K562 (cell line): ENCODE data around the gene STIL. TPM values are rescaled to one million over a fixed set of nuclear protein-coding genes. Genes with fewer than 3 reads are reported as not detected.

ENCODE experiments used
- CCNT2 ChIP-seq: IDR thresholded peaks from 2 replicates; pipeline ENCODE4 v1.6.1; 2011; ENCODE audit warnings: borderline replicate concordance, low read depth, mild to moderate bottlenecking, moderate library complexity, mixed read lengths, low read length; ENCODE audit not compliant: insufficient read length; ENCODE audit errors: extremely low read depth
- HMGXB4 ChIP-seq: sonication (generic); formaldehyde crosslinking; IDR thresholded peaks from 2 replicates; pipeline ENCODE4 v1.8.1; 2023; ENCODE audit warnings: mild to moderate bottlenecking, missing genetic modification reagents
- LEF1 ChIP-seq: fragments of 450-650 bp; IDR thresholded peaks from 2 replicates; pipeline ENCODE4 v1.6.1; 2016; ENCODE audit warnings: mild to moderate bottlenecking
- ZBTB11 ChIP-seq, 3 experiments: fragments of 200-800 bp in 1 of 3; fragments of 250-450 bp in 1 of 3; fragments of 450-650 bp in 1 of 3; sonication (Bioruptor Pico) in 1 of 3; sonication (Bioruptor generic) in 1 of 3; formaldehyde crosslinking in 1 of 3; IDR thresholded peaks; 2 replicates each; pipeline versions ENCODE4 v1.6.1 to v1.8.0; 2016 to 2022; ENCODE audit warnings: mild to moderate bottlenecking in 2 of 3, missing genetic modification characterization in 2 of 3, missing compliant biosample characterization in 1 of 3, moderate library complexity in 1 of 3
- ZBTB40 ChIP-seq, 2 experiments: fragments of 450-650 bp in 1 of 2; sonication (generic) in 1 of 2; formaldehyde crosslinking in 1 of 2; IDR thresholded peaks; 2 replicates each; pipeline versions ENCODE4 v1.7.1 to v1.9.0; 2016 to 2022; ENCODE audit warnings: inconsistent platforms in 1 of 2, mild to moderate bottlenecking in 1 of 2, missing genetic modification reagents in 1 of 2
- ZBTB43 ChIP-seq: sonication (generic); formaldehyde crosslinking; IDR thresholded peaks from 2 replicates; pipeline ENCODE4 v1.8.0; 2023; ENCODE audit warnings: mild to moderate bottlenecking, missing genetic modification reagents
- ZNF436 ChIP-seq: fragments of 250-450, 450-650 bp; sonication (Bioruptor Pico); formaldehyde crosslinking; IDR thresholded peaks from 2 replicates; pipeline ENCODE4 v1.7.0; 2020; ENCODE audit warnings: mild to moderate bottlenecking
- polyA plus RNA-seq, 8 experiments: library from polyadenylated mRNA; depleted of rRNA in 4 of 8; stranded (reverse) in 5 of 8; unstranded in 3 of 8; fragments of >200 nt; fragmentation: Nextera tagmentation in 2 of 8; fragmentation: Illumina TruSeq in 1 of 8; extraction: Ambion mirVana in 2 of 8; extraction: Trizol in 1 of 8; gene quantifications; 2 replicates each; pipeline versions ENCODE4 v1.2.1 to v1.2.3, GENCODE V29; 2011 to 2014; ENCODE audit warnings: inconsistent platforms in 1 of 8, missing spikeins in 1 of 8
- total RNA-seq, 7 experiments: library from RNA; depleted of rRNA in 6 of 7; stranded (reverse); fragments of >200 nt in 6 of 7; fragmentation: Illumina TruSeq in 2 of 7; extraction: Trizol in 2 of 7; gene quantifications; 2 replicates each; pipeline versions ENCODE4 v1.2.1 to v1.2.3, GENCODE V29; 2011 to 2021; ENCODE audit warnings: low replicate concordance in 1 of 7

Gene STIL
- total and polyA plus RNA-seq, 9 of the 15 experiments (the other 6 are each of a cell fraction or from before 2014, with no cell fraction given): 10.5 to 77.4 (median 39.6) TPM

GRCh38 chr1:47229031-47229885 is 84.7 kb downstream of the STIL start (continued):
- no peak; the same call in 1 of the 2 replicates for TF ChIP-seq ZBTB40 (IDR thresholded peaks at IDR 0.05)
- no peak for TF ChIP-seq ZBTB40 (CRISPR knock-in tag; IDR thresholded peaks at IDR 0.05)
- peak; percentile 46; the same call in 1 of the 2 replicates for TF ChIP-seq LEF1
- 0 out of 2 replicates have a peak, but pooled peaks have one; percentile 30 for TF ChIP-seq ZBTB43 (CRISPR knock-in tag)
- TF ChIP-seq HMGXB4: no peak
- peak in 2 of 3 experiments; percentile 27 to 88; a peak in 3 of 6 replicates for TF ChIP-seq ZBTB11 (CRISPR knock-in tag; IDR thresholded peaks at IDR 0.05)
- peak; percentile 65; the same call in 1 of the 2 replicates for TF ChIP-seq ZNF436 (CRISPR knock-in tag)
- TF ChIP-seq CCNT2: peak; percentile 40
